GM18502 (cell line): ENCODE measurements around the gene TJAP1.
"Not testable (repeated sequence)": the region's sequence is repeated elsewhere in the genome, so short reads cannot be mapped to it uniquely, and the experiment has no call there.

ENCODE experiments used
- ATAC-seq: cut with Tn5 transposase; IDR thresholded peaks from one replicate; pipeline ENCODE4 v1.9.1; 2021; ENCODE audit warnings: mild to moderate bottlenecking; ENCODE audit not compliant: unreplicated experiment, poor library complexity

Gene TJAP1

GRCh38 chr6:43517505-43518357 lies 40.4 kb downstream of the TJAP1 start:
- no peak for ATAC-seq

GRCh38 chr6:43520097-43520496 lies 42.7 kb downstream of the TJAP1 start:
- ATAC-seq, result no peak

GRCh38 chr6:43521836-43522235 lies 44.5 kb downstream of the TJAP1 start:
- ATAC-seq, result no peak

GRCh38 chr6:43522547-43523261 lies 45.3 kb downstream of the TJAP1 start:
- no peak for ATAC-seq

- no peak for ATAC-seq
Observed at GRCh38 chr6:43523284-43523683, 45.9 kb downstream of the TJAP1 start.

- no peak for ATAC-seq
Observed at GRCh38 chr6:43524483-43524961, 47.2 kb downstream of the TJAP1 start.

- no peak for ATAC-seq
Observed at GRCh38 chr6:43532201-43532600, 54.8 kb downstream of the TJAP1 start.

- not testable (repeated sequence) for ATAC-seq
Observed at GRCh38 chr6:43538986-43539385, 61.6 kb downstream of the TJAP1 start.

GRCh38 chr6:43539409-43539808 lies 62.0 kb downstream of the TJAP1 start:
- ATAC-seq, result not testable (repeated sequence)

GRCh38 chr6:43540507-43540906 lies 63.1 kb downstream of the TJAP1 start:
- ATAC-seq, result no peak

- ATAC-seq, result no peak
Observed at GRCh38 chr6:43541774-43542471, 64.6 kb downstream of the TJAP1 start.

- ATAC-seq, result no peak
Observed at GRCh38 chr6:43544461-43544860, 67.1 kb downstream of the TJAP1 start.

- ATAC-seq, result no peak
Observed at GRCh38 chr6:43547222-43547621, 69.9 kb downstream of the TJAP1 start.
